Tongue (tissue), 2 donors: Measurements from ENCODE around the gene FAM240B. TPM values are rescaled to one million over a fixed set of nuclear protein-coding genes. Genes with fewer than 3 reads are reported as not detected.
A peak's percentile ranks its signal among the peaks of the same experiment; 100 is the strongest.

Source experiments
- DNase-seq: peaks from one replicate; pipeline ENCODE4 v3.0.0-alpha.2; 2015
- total RNA-seq: library from RNA; depleted of rRNA; stranded (reverse); fragments of >200 nt; gene quantifications from one replicate; pipeline ENCODE4 v1.2.3, GENCODE V29; 2014

The FAM240B gene
- total RNA-seq, 1 donor from 2014 or later, result not detected

DNA sequence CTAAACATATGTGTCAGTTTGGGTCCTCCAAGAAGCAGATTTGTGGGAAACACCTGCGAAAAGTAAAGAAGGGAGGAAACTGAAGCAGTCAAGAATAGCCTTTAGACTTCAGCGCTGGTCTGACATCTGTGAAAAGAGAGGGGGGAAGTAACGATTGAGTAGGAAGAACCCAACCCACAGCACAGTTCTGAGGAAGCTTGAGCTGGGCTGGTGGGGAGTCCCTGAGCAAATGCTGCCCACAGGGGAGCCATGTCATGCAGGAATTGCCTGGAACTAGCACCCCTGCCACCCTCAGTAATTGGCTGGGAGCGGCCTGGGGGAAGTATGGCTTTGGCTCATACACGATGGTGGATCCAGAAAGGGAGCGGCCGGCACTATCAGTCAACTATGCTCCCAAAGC is 20.6 kb downstream of the FAM240B start:
- DNase-seq, result no peak

DNA sequence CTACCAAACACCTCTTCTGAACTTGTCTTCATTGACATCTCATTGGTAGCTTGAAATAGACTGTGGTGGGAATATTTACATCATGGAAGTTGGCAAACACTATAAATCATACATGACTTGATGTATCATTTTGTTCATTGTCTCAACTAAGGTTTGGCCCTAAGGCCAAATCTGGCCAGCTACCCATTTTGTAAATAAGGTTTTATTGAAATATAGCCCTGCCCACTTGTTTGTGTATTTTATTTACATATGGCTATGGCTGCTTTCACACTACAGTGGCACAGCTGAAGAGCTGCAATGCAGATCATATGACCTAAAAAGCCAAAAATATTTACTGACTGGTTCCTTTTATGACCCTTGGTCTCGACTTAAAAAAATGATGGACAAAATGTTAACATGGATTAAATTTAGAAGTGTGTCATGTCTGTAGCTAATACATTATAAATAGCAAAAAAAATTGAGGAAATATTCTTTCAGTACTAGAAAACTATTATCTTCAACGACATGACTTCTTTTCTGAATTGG is 22.1 kb downstream of the FAM240B start:
- no peak for DNase-seq

DNA sequence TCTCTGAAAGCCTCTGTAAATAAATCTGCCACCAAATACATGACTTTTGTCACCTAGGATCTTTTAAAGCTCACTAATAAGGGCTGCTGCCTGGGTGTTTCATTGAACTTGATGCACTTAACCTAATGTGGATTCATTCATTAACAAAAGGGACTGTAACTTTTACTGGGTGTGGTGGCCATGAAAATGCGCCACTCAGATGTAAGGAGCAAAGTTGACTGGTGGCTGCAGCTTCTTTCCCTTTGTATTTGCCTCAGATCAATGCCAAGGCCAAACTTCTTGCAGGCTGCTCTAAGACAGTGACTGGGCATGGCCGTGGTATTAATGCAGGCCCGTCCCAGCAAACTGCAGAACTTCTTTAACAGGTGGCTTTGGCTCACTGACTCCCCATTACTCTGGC is 22.9 kb downstream of the FAM240B start:
- DNase-seq, result no peak

DNA sequence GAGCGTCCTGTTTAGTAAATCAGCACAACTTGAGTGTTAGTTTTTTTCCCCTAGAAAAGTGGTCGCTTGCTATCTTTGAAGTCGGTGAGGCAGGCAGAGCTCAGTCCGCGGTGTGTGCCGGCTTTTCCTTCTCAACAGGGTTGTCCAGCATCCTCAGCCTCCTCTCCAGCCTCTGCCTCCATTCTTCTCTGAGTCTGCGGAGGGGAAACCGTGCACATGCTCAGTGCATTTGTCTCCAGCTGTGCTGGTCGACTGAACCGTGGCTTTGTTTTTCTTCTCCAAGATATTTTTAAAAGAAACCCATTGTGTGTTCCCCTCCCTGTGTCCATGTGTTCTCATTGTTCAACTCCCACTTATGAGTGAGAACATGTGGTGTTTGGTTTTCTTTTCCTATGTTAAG is 25.3 kb downstream of the FAM240B start:
- no peak for DNase-seq

DNA sequence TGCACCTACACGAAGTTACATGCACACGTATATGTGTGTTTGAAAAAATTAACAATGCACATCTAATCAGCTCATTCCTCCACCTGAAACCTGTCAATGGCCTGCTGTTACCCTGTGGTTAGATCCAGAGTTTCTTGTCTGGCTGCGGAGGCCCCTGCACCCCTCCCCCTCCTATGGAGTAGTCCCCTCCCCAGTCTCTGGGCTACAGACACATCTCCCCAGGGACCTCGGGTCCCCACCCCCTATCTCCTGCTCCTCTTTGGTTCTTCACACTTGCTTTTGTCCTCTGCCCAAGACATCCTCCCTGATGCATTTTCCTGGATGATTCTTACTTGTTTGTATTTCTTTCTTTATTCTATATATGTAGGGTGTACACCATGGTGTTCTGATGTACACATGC is 27.2 kb downstream of the FAM240B start:
- DNase-seq, result no peak

DNA sequence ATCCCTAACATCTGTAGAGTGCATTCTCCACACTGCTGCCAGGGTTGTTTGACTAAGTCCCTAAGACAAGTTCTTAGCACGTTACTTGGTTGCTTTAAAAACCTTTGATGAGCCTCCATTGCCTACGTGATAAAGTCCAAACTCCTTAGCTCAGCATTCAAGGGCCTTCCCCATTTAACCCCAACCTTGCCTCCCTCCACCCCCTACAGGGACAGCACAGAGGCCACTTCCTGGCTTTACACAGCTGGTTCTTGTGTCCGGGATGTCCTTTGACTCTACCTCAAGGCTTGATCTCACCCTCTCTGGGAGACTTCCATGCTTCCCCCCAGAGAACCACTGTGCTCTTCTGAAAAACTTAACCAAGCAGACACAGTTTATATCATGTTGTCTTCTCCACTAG is 29.4 kb downstream of the FAM240B start:
- no peak for DNase-seq

DNA sequence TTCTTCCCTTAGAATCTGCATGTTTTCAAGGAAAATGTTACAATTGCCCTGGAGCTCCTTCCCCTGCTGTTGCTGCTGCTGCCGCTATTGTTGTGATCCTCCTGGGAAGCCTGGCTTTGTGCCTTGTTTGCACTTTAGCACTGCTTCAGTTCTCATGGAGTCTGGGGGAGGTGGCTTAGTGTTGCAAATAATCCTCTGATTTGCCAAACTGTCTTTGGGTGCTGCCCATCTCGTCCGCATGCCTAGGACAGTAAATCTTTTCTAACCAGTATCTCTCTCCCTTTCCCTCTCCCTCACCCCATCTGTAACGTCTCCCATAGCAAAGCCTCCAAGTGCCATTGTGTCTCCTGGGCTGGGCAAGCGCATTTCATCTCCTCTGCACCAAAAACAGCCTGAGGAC is 30.3 kb downstream of the FAM240B start:
- DNase-seq, result peak; percentile 73

DNA sequence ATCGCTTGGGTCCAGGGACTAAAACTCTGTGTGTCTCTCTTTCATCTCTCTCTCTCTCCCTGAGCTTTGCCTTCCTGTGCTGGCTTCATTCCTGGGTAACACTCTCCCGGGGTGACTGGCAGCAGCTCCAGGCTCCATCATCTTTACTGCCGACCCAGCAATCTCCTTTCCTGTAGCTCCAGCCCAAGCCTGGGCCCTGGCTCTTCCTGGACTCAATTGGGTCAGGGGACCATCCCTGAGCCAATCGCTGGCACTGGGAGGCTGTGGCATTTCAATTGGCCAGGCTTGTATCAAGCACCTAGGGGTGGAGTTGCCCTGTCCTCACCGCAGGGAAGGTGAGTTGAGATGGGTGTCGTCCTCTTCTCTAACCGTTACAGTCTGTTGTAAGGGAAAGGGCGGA is 31.9 kb downstream of the FAM240B start:
- no peak for DNase-seq

DNA sequence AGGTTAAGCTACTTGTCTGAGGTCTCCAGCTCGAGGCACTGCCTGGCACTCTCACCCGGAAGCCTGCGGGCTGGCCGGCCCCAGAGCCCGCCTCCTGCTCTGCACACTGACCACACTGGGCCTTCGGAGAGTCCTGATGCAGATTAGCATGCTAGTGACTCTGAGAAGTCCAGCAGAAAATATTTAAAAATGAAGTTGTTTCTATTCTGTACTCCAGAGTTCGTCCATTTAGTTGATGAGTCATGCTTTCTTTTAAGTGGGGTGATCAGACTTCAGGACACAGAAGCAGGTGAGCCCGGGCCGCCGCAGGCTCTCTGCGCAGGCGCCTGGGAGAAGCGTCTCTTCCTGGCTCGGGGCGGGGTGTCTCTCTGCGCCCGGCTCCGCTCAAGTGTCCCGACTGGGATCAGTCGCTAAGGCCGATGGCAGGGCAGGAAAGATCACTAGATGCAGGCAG is 32.5 kb downstream of the FAM240B start:
- peak; percentile 53 for DNase-seq

DNA sequence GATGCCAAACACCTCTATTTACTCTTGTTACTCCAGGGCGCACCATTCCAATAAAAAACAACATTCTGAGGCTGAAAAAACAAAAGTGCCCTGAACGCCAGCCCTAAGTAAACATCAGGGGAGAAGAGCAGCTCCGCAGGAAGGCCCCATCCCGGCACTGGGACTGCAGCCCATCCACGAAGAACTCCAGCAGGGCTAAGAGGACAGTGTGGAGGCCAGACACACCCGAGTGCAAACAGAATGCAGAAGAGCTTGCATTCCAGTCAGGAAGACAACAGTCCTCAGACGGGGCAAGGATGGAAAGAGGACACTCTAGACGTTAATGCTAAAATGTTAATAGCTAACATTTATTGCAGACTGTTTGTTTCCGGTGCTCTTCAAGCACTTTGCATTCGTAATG is 33.0 kb downstream of the FAM240B start:
- no peak for DNase-seq

DNA sequence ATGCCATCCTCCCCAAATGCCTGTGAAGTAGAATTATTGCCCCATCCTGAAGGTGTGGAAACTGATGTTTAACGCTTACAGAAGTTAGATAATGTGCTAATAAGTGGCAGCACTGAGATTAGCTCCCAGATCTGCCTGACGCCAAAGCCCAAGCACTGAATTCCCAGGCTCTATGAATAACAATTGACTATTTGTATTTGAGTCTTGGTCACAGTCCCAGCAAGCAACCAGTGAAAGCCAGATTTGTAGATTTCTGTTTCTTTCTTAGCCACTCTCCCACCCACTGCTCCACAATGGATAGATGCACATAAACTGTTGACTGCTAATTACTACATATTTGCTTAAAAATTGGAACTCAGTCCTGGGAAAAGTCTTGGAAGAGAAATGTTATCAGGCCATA is 34.4 kb downstream of the FAM240B start:
- no peak for DNase-seq

DNA sequence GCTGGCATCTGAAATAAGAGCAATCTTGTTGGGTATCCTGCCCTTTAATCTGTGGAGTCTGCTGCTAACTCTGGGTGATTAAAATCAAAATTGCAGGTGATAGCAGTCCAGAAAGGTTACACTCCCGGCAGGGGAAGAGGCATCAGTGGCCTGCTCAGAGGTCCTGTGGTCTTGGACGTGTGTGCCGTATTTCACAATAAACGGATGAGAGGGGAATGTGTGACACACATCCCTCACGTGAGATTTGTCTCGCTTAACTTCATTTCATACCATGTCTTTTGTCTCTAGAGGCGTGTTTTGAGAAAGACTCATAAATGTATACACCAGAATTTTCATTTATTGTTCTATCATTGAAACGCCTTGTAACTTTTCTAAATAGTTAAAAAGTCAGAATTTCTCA is 36.6 kb downstream of the FAM240B start:
- no peak for DNase-seq

DNA sequence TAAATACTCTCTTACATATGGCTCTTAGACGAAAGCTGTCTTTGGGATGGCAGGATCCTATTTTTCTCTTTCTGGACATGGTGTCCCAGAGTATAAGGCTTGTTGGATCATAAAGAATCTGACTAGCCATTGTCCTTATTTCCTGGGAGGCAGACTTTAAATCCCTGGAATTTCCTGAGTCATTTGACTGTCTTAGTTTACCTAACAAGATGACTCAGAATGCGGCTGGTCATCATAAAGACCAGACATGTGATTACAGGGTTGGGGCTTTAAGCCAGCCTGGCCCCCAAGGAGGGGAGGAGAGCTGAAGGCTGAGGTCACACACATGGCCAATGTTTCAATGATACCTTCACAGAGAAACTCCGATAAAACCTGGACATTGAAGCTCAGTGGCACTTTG is 37.2 kb downstream of the FAM240B start:
- DNase-seq, result no peak

DNA sequence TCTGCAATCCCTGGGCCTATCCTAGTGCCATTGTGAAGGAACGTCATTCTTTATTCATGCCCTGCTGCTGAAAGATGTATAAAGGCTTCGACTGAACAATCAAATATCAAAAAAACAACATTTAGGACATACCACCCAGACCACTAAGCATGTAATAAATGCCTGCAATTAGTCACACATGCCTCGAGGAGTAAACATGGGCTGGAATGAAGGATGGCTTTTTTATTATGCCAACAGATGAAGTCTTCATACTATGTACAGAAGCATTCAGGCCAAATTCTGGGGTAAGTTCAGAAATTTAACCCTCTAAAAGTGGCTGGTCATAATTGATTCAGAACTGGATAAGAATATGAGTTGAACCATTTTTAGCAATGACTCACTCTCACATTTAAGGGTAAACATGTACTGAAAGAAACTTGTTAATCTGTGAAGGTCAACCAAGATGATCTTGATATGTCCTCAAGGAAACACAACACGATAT is 38.1 kb downstream of the FAM240B start:
- DNase-seq, result peak; percentile 45

DNA sequence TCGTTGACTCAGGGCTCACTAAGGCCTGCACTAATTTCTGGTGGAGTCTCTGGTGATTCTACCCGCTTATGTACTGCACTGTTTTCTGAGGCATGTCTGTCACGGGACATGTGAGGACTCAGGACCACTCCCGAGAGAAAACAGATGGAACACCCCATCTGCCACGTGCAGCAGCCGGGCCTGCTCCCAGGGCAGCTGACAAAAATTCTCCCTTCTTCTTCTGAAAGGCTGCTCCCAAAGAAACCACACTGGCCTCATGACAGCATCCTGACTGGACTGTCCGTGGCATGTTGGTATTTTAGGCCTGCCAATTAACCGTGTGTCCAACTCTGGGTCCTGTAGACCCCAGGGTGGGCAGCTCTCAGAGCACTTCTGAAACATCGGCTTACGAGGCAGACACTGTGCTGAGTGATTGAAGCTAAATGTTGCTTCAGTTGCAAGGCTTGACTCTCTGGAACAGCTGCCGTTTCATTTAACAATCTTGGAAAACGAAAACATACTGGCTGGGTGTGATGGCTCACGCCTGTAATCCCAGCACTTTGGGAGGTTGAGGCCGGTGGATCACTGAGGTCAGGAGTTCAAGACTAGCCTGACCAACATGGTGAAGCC is 39.0 kb downstream of the FAM240B start:
- peak; percentile 89 for DNase-seq

DNA sequence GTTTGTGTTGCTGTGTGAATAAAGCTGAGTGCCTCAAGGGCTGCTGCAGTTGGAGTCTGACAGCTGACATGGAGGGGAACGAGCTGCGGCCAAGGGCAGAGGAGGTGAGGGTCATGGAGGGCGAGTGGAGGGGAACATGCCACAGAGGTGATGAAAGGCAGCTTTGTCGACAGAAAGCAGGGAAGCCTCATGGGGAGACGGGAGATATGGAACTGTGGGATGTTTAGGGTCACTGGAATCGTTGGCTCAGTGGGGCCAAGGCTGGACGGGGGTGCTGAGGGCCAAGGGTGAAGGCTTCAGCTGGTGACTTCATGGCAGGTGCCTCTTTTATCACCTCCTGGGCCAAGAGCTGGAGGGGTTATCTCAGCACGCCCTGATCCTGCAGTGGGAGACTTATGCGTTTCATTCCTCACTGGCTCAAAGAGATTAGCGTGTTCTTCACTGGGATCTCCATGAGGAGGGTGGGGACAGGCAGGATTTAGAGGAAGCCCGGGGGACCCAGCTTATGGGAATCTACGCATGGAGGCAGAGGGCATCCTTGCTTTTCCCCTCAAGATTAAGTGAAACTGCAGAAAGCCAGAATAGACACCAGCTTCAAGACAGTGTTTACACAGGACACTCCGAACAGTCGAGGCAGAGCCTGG is 42.2 kb downstream of the FAM240B start:
- DNase-seq, result peak; percentile 40

DNA sequence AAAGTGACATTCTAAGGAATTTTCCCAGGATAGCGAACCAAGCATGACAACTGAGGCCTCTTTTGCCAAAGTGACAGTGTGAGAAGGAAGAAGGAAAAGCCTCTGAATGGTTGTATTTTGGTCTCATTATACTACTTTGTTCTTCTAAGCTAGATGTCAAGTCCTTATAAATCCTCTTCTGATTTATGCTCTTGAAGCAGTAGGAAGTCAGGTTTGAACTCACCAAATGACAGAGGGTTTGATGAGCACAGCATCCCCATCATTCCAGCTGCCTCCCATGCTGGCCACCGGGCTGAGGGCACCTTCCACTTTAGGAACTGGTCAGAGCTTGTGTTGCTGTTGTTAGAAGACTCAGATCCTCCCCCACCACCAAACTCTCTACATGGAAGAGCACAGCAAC is 44.1 kb downstream of the FAM240B start:
- no peak for DNase-seq

DNA sequence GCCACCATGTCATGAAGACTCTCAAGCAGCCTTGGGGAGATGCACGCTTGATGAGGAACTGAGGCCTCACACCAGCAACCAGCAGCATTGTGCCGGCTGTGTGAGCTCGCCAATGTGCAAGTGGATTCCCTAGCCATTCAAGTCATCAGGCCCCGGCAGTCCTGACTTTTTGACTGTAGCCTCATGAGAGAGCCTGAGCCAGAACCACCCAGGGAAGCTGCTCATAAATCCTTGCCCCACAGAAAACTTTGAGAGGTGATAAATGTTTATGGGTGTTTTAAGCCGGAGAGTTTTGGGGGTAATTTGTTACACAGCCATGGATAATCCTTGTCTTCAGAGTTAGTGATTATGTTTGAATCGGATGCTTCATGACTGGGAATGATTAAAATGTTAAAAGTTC is 44.7 kb downstream of the FAM240B start:
- DNase-seq, result no peak

DNA sequence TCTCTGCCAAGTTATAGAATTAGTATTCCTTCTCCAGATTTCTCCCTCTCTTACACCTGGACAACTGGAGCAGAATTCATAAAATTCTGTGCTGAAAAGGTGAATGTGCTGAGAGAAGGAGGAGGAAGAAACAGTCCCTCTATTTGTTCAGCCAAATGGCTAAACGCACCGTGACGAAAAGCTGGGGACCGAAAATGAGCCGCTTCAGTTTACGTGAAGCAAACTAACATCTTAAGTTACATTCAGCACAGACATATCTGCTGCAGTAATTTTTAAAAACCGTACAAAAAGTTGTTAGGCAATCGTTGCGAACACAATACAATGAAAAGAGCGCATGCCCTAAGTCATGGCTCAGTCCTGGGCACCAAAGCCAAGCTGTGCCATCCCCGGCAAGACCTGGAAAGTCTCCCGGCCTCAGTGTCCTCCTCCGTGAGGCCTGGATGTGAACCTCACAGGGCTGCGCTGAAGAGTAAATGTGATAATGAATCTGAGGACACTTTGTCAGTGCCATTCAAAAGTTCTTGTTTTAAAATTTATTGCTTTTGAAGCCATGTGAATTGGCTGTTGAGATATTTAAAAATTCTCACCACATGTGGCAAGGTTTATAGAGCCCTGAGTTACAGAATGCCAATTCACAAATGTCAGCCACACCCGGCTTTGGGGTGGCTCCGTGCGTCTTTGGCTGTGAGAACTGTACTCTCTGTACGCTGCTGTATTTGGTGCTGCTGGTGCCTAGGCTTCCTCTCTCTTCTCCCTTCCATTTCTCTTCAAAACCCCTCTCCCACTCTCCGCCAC is 46.3 kb downstream of the FAM240B start:
- peak; percentile 70 for DNase-seq

DNA sequence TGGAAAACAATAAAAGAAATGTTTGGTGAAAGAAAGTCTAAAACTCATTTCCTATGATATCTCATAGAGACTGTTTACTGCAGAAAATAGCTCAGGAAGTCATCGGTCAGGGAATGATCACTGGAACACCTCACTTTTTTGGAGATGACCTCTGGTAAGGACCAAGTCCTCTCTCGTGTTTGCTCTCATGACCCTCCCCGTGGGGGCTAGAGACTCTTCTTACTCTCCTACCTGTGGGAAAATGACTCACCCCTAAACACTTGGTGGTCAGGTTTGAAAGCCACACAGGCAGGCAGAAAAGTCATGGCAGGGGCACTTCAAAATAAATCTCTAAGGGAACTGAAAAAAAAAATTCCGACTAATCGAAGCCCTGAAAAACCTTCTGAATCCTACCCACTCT is 48.2 kb downstream of the FAM240B start:
- no peak for DNase-seq

DNA sequence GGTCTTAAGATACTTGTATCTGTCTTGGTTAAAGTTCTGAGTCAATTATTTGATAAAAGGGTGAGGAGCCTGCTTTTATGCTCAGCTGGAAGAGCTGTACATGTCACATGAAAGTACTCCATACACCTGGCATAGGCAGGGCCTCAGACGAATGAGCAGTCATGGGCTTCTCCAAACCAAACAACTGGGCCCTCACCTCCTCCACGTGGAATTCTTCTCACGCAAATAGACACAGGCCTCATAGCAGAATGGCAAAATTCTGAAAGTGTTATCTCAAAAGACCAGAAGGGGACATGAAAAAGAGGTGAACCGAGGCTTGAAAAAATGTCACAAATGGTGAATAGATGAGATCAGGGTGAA is 48.6 kb downstream of the FAM240B start:
- DNase-seq, result no peak

DNA sequence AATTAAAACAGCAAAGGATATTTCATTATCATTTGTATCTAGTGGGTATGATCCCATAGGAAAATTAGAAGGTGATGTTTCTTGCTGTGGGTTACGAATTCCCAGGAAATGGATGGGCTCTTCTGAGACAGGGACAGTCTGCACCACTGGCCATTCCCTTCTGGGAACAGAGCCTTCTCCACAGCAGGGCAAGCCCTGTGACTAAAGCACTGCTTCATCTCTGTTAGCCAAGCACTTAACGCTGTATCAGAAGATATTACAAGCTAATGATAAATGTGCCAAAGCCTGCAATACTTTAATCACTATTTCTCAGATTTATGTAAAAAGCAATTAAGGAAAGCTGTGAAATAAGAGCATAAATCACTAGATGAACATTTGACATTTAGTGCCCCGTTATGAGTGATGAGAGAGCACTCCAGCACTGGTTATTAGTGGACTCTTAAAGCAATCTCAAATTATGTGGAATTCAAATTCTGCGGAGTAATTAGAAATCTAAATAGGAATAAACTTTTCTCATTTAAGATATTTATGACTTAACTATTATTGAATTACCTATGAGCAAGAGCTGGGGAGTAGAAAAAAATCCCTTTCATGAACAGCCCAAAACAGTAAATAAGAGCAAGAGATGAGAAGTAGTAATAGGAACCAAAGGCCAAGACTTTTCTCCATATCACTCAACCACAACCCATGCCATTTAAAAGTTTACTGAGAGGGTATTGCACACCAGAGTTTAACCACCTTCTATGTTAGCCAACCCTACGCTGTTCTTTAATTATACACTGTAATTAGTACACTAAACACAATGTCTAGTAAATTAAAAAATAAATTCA is 49.2 kb downstream of the FAM240B start:
- DNase-seq, result no peak
